GM18951 (cell line): ENCODE data around the gene CSTB.

Source experiments
- POLR2A ChIP-seq: IDR thresholded peaks from 4 replicates; pipeline ENCODE4 v1.6.1; 2011; ENCODE audit warnings: mild to moderate bottlenecking; ENCODE audit not compliant: insufficient read length, insufficient read depth; ENCODE audit errors: extremely low read depth
- in situ Hi-C: fragments of 300-500 bp; cut with MboI; formaldehyde crosslinking; loops from one replicate; pipeline ENCODE4 v1.12.0; 2022; ENCODE audit warnings: low sequenced_read_pairs, mixed read lengths, inconsistent platforms; ENCODE audit not compliant: unreplicated experiment

Gene CSTB

DNA sequence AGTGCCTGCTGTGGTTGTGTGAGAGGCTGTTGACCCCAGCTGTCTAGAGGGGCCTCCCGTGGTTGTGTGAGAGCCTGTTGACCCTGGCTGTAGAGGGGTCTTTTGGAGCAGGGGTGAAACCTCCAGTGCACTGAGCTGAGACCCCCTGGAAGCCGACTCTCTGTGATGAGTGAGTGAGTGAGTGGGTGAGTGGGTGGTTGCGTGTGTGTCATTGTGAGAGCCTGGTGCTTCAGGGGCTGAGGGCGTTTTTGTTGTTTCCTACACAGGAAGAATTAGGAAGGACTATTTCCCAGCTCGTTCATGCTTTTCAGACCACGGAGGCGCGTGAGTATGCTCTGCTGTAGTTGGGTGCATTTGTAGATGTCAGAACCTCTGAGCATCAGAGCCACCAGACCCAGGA lies 16.3 kb upstream of the CSTB start:
- no peak for TF ChIP-seq POLR2A
- in situ Hi-C loops: no loop called here

GRCh38 chr21:43790010-43790524 lies 14.0 kb upstream of the CSTB start:
- in situ Hi-C loops: no loop called here
- no peak for TF ChIP-seq POLR2A

GRCh38 chr21:43789276-43790009 lies 13.3 kb upstream of the CSTB start, which contains the start of gene RRP1:
Gene RRP1 (plus strand): TSS chr21:43789577. CDS start chr21:43789630, 53 bp downstream.
- in situ Hi-C loops: no loop called here
- TF ChIP-seq POLR2A: peak; percentile 95

GRCh38 chr21:43786807-43787440 lies 10.8 kb upstream of the CSTB start:
- in situ Hi-C loops: no loop called here
- no peak for TF ChIP-seq POLR2A

DNA sequence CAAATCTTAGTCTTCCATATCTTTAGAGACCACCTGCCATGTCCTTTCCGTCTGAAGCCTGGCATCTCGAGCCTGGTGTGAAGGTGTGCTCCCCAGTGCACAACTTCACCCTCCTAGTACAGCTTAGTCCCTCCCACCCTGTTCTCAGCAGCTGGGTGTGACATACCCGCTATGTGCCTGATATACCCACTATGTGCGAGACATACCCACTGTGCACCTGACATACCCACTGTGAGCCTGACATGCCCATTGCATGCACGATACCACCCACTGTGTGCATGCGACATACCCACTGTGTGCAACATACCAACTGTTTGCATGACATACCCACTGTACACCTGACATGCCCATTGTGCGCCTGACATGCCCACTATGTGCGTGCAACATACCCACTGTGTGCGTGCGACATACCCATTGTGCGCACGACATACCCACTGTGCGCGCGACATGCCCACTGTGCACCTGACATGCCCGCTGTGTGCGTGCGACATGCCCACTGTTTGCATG lies 10.2 kb upstream of the CSTB start:
- no peak for TF ChIP-seq POLR2A
- in situ Hi-C loops: no loop called here

DNA sequence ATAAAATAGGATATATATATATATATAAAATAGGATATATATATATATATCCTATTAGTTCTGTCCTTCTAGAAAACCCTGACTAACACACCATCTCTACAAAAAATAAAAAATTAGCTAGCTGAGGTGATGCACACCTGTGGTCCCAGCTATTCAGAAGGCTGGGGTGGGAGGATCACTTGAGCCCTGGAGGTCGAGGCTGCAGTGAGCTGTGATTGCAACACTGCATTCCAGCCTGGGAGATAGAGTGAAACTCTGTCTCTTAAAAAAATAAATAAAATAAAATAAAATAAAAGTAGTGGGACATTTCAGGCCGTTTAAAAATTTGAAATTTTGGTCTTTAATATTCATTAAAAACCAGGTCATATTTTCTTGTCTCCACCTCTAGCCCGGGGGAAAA lies 9.0 kb upstream of the CSTB start:
- TF ChIP-seq POLR2A: no peak
- in situ Hi-C loops: no loop called here

GRCh38 chr21:43783098-43783700 lies 7.1 kb upstream of the CSTB start:
- in situ Hi-C loops: no loop called here
- TF ChIP-seq POLR2A: no peak

GRCh38 chr21:43782431-43783097 lies 6.5 kb upstream of the CSTB start:
- in situ Hi-C loops: no loop called here
- TF ChIP-seq POLR2A: no peak

DNA sequence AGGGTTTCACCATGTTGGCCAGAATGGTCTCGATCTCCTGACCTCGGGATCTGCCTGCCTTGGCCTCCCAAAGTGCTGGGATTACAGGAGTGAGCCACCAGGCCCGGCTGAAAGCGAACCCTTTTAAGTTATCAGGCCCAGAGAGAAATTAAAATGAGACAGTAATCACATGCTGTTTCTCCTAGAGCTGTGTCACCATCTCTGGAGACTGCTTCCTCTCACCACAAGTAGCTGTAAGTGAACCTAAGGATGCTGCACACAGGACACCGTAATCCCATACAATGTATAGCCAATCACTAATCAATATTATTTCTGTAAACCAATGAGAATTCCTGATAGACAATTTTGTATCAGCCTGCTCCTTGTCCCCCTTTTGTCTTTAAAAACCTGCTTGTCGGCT lies 5.7 kb upstream of the CSTB start:
- in situ Hi-C loops: no loop called here
- no peak for TF ChIP-seq POLR2A

DNA sequence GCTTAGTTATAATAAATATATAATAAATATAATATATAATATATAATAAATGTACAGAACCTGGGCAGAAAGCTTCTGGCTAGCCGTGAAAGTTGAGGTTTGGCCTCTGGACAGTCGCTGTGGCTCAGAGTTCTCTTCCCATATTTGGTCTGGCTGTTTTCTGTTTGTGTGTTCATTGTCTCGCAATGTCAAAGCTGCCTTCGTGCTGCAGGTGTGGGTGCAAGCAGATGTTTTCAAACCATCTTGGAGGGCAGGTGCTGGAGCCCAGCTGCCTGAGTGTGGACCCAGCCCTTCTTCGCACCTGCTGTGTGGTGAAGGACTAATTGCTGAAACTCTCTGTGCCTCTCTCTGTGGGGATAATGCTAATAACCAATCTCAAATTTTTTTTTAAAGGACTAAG lies 3.6 kb upstream of the CSTB start:
- no peak for TF ChIP-seq POLR2A

GRCh38 chr21:43778469-43779335 lies 2.6 kb upstream of the CSTB start:
- in situ Hi-C loops: no loop called here
- TF ChIP-seq POLR2A: no peak

More for the DNA sequence above, 3.6 kb upstream of the CSTB start:
- in situ Hi-C loops: no loop called here

- in situ Hi-C loops: no loop called here
These were observed 1.8 kb upstream of the CSTB start for GRCh38 chr21:43777953-43778352.

More at GRCh38 chr21:43777953-43778352, 1.8 kb upstream of the CSTB start:
- no peak for TF ChIP-seq POLR2A
